Measurements from ENCODE around the gene PPARA. TPM values are rescaled to one million over a fixed set of nuclear protein-coding genes. Genes with fewer than 3 reads are reported as not detected.

Gene PPARA
- total RNA-seq, 2 experiments from 2014 or later: 20.7 to 24.9 TPM

GRCh38 chr22:46289244-46289891, 139.0 kb downstream of the PPARA start:
- DNase-seq (no peak), ATAC-seq (ENCODE audit: low read depth) (no peak)
- H3K27ac Mint-ChIP-seq: no peak overlapping the region
- peaks cover 46% of the 10 kb centered on the region for H3K4me1 Mint-ChIP-seq
- H3K36me3 Mint-ChIP-seq: peaks cover 49% of the 10 kb centered on the region
- no peaks in the 10 kb centered on the region for H3K9me3 Mint-ChIP-seq
- POLR2A ChIA-PET: interaction anchor here (1.3 to 1.8 kb wide), 4 partner anchors 22 to 140 kb away, joined by 3 to 9 read pairs (median 6); partner anchors contain the start of genes CDPF1, TRMU and TTC38
- H3K4me3 Mint-ChIP-seq: no peak overlapping the region
- no peaks in the 10 kb centered on the region for H3K27me3 Mint-ChIP-seq

GRCh38 chr22:46290121-46290842, 140.0 kb downstream of the PPARA start:
- DNase-seq (no peak), ATAC-seq (ENCODE audit: low read depth) (no peak)
- peaks cover 51% of the 10 kb centered on the region for H3K4me1 Mint-ChIP-seq
- H3K27me3 Mint-ChIP-seq: no peaks in the 10 kb centered on the region
- no peaks in the 10 kb centered on the region for H3K9me3 Mint-ChIP-seq
- POLR2A ChIA-PET: no interaction called here
- H3K36me3 Mint-ChIP-seq: peaks cover 50% of the 10 kb centered on the region
- H3K4me3 Mint-ChIP-seq: no peak overlapping the region
- peak overlapping the region; percentile 79 for H3K27ac Mint-ChIP-seq

- Mint-ChIP-seq H3K4me1 (peaks cover 57% of the 10 kb centered on the region), H3K36me3 (peaks cover 45% of the 10 kb centered on the region)
- ATAC-seq (ENCODE audit: low read depth): no peak
These were observed 140.8 kb downstream of the PPARA start for GRCh38 chr22:46290843-46291785.

GRCh38 chr22:46292173-46292572, 141.8 kb downstream of the PPARA start:
- Mint-ChIP-seq H3K9me3 (no peaks in the 10 kb centered on the region), H3K4me1 (peaks cover 54% of the 10 kb centered on the region), H3K27me3 (no peaks in the 10 kb centered on the region), H3K4me3 (no peak overlapping the region), H3K36me3 (peaks cover 46% of the 10 kb centered on the region), H3K27ac (no peak overlapping the region)
- POLR2A ChIA-PET: no interaction called here
- ATAC-seq (ENCODE audit: low read depth) (no peak), DNase-seq (no peak)

More at GRCh38 chr22:46290843-46291785, 140.8 kb downstream of the PPARA start:
- POLR2A ChIA-PET: no interaction called here
- Mint-ChIP-seq H3K27ac (peak overlapping the region; percentile 38), H3K9me3 (no peaks in the 10 kb centered on the region), H3K27me3 (no peaks in the 10 kb centered on the region), H3K4me3 (no peak overlapping the region)
- DNase-seq: no peak

- peak overlapping the region; percentile 80 for H3K27ac Mint-ChIP-seq
- H3K9me3 Mint-ChIP-seq: no peaks in the 10 kb centered on the region
- no peak overlapping the region for H3K4me3 Mint-ChIP-seq
- H3K36me3 Mint-ChIP-seq: peaks cover 44% of the 10 kb centered on the region
- ATAC-seq (ENCODE audit: low read depth) (no peak), DNase-seq (no peak)
- POLR2A ChIA-PET: no interaction called here
- no peaks in the 10 kb centered on the region for H3K27me3 Mint-ChIP-seq
- peaks cover 52% of the 10 kb centered on the region for H3K4me1 Mint-ChIP-seq
These were observed 142.4 kb downstream of the PPARA start for GRCh38 chr22:46292732-46293131.

Other genes with a start within 250 kb of the PPARA start
- not detected for gene WNT7B, start 173.4 kb upstream of the PPARA start, total RNA-seq
- gene CDPF1, start 99.8 kb downstream of the PPARA start, total RNA-seq: 10 to 100 TPM; 11.2 to 13.6 TPM
- gene PKDREJ, start 112.8 kb downstream of the PPARA start, total RNA-seq: not detected
- gene TTC38, start 117.5 kb downstream of the PPARA start, total RNA-seq: 10 to 100 TPM; 24.3 to 25.0 TPM
- gene GTSE1, start 146.3 kb downstream of the PPARA start, total RNA-seq: 10 to 100 TPM; 64.9 to 73.8 TPM
- 10 to 100 TPM; 76.3 to 86.4 TPM for gene TRMU, start 185.2 kb downstream of the PPARA start, total RNA-seq

Data from activated naive CD8-positive, alpha-beta T cell treated with anti-CD3 and anti-CD28 coated beads, Interleukin-2, amount 10 ng/mL, durations not matched to agents 7 days and 5 days (primary cell).